NCI-H2227 (cell line): ENCODE data around the gene MIEN1.
"Not testable (repeated sequence)": the region's sequence is repeated elsewhere in the genome, so short reads cannot be mapped to it uniquely, and the experiment has no call there.

Experiments used
- DNase-seq: peaks from one replicate; lab custom pipeline; 2025; ENCODE audit not compliant: unreplicated experiment; lab: John Stamatoyannopoulos, UW

The MIEN1 gene

GRCh38 chr17:39742126-39742855, 12.0 kb upstream of the MIEN1 start:
- no peak for DNase-seq

- DNase-seq, result no peak
Observed at GRCh38 chr17:39740357-39741111, 10.2 kb upstream of the MIEN1 start.

GRCh38 chr17:39739885-39740356, 9.6 kb upstream of the MIEN1 start:
- no peak for DNase-seq

GRCh38 chr17:39738983-39739884, 8.9 kb upstream of the MIEN1 start:
- DNase-seq, result peak; percentile 33

GRCh38 chr17:39738568-39738901, 8.2 kb upstream of the MIEN1 start:
- DNase-seq, result peak; percentile 55

GRCh38 chr17:39737760-39738567, 7.6 kb upstream of the MIEN1 start, which contains the start of gene GRB7:
TSS of gene GRB7 (plus strand) at chr17:39737938. CDS start at chr17:39742302, 4,364 bp downstream.
- peak; percentile 45 for DNase-seq

- no peak for DNase-seq
Observed at GRCh38 chr17:39737206-39737759, 7.0 kb upstream of the MIEN1 start.

GRCh38 chr17:39736319-39737165, 6.2 kb upstream of the MIEN1 start:
- no peak for DNase-seq

- DNase-seq, result no peak
Observed at GRCh38 chr17:39735882-39736281, 5.5 kb upstream of the MIEN1 start.

- no peak for DNase-seq
Observed at GRCh38 chr17:39732586-39732985, 2.3 kb upstream of the MIEN1 start.

- DNase-seq, result no peak
Observed at GRCh38 chr17:39729280-39729851, 966 bp downstream of the MIEN1 start.

- no peak for DNase-seq
Observed at GRCh38 chr17:39727556-39727955, 2.8 kb downstream of the MIEN1 start.

GRCh38 chr17:39726617-39727016, 3.7 kb downstream of the MIEN1 start:
- no peak for DNase-seq

- DNase-seq, result not testable (repeated sequence)
Observed at GRCh38 chr17:39725923-39726322, 4.4 kb downstream of the MIEN1 start.

- no peak for DNase-seq
Observed at GRCh38 chr17:39724731-39725130, 5.6 kb downstream of the MIEN1 start.

- no peak for DNase-seq
Observed at GRCh38 chr17:39722965-39723848, 7.1 kb downstream of the MIEN1 start.

GRCh38 chr17:39722104-39722503, 8.2 kb downstream of the MIEN1 start:
- DNase-seq, result no peak
